CD4-positive, alpha-beta T cell treated with Interleukin-4 for 1 hour (primary cell): ENCODE measurements around the gene DLG4.

ENCODE experiments used
- DNase-seq, 2 donors: peaks; one replicate each; pipeline ENCODE4 v3.0.0-alpha.2; 2020 to 2022

The DLG4 gene

GRCh38 chr17:7226721-7227710 lies 7.4 kb upstream of the DLG4 start:
- DNase-seq = no peak

- DNase-seq = no peak
Measured at GRCh38 chr17:7225711-7226331, 6.2 kb upstream of the DLG4 start.

- DNase-seq = no peak
Measured at GRCh38 chr17:7224661-7225111, 5.0 kb upstream of the DLG4 start.

- no peak for DNase-seq
Measured at GRCh38 chr17:7224110-7224509, 4.5 kb upstream of the DLG4 start.

- no peak for DNase-seq
Measured at GRCh38 chr17:7223375-7223774, 3.7 kb upstream of the DLG4 start.

- DNase-seq = no peak
Measured at GRCh38 chr17:7222972-7223292, 3.3 kb upstream of the DLG4 start.

GRCh38 chr17:7222093-7222971 lies 2.7 kb upstream of the DLG4 start:
- DNase-seq = no peak

- no peak for DNase-seq
Measured at GRCh38 chr17:7221278-7222092, 1.8 kb upstream of the DLG4 start.

- peak; percentile 70 to 72 for DNase-seq
Measured at GRCh38 chr17:7220593-7221277, 1.1 kb upstream of the DLG4 start.

GRCh38 chr17:7219229-7219811 lies 316 bp downstream of the DLG4 start:
- no peak for DNase-seq

- DNase-seq = no peak
Measured at GRCh38 chr17:7218758-7219157, 878 bp downstream of the DLG4 start.

GRCh38 chr17:7218166-7218565 lies 1.5 kb downstream of the DLG4 start:
- DNase-seq = no peak

GRCh38 chr17:7217113-7217987 lies 2.3 kb downstream of the DLG4 start:
- peak in 1 of 2 donors; percentile 37 for DNase-seq

GRCh38 chr17:7216242-7217112 lies 3.2 kb downstream of the DLG4 start:
- no peak for DNase-seq

GRCh38 chr17:7215652-7216180 lies 3.9 kb downstream of the DLG4 start:
- DNase-seq = peak; percentile 18 to 21

GRCh38 chr17:7215136-7215638 lies 4.4 kb downstream of the DLG4 start:
- DNase-seq = no peak

GRCh38 chr17:7214300-7215135 lies 5.1 kb downstream of the DLG4 start:
- DNase-seq = peak; percentile 99

GRCh38 chr17:7213895-7214299 lies 5.7 kb downstream of the DLG4 start:
- peak; percentile 91 for DNase-seq
